SK-N-SH (cell line): ENCODE measurements around the gene PTTG1IP. TPM values are rescaled to one million over a fixed set of nuclear protein-coding genes. Genes with fewer than 3 reads are reported as not detected.

Experiments used
- CTCF ChIA-PET: fragments of 300-600, 350-600 bp; formaldehyde crosslinking; extraction: SDS; loops from one replicate; lab custom pipeline; 2021; lab: Yijun Ruan, JAX
- POLR2A ChIA-PET: fragments of 350-600 bp; sonication (Branson Sonifier 250); formaldehyde crosslinking; extraction: SDS; loops from one replicate; lab custom pipeline; 2020; ENCODE audit warnings: antibody characterized with exemption, inconsistent platforms; lab: Yijun Ruan, JAX
- DNase-seq: peaks from one replicate; pipeline ENCODE4 v3.0.0; 2012
- H2AFZ ChIP-seq: fragments of 200-600 bp; sonication (generic); 2 replicates; pipeline ENCODE4 v1.8.1; 2016; ENCODE audit warnings: antibody characterized with exemption, mild to moderate bottlenecking, low read depth
- H3F3A ChIP-seq: fragments of 200-600 bp; sonication (generic); replicated peaks from 2 replicates; pipeline ENCODE3; 2016; ENCODE audit warnings: antibody characterized with exemption, mild to moderate bottlenecking; ENCODE audit not compliant: insufficient read depth
- H3K27ac ChIP-seq, 2 experiments: fragments of 200-500 bp in 1 of 2; fragments of 200-600 bp in 1 of 2; sonication (Bioruptor generic) in 1 of 2; sonication (generic), shearing (Covaris generic) in 1 of 2; 2 replicates each; pipeline versions ENCODE4 v1.5.1 to v1.6.1; 2014 to 2016; ENCODE audit warnings: low read depth in 2 of 2, inconsistent platforms in 1 of 2, low read length in 1 of 2, mild to moderate bottlenecking in 1 of 2, mixed read lengths in 1 of 2
- H3K27me3 ChIP-seq: fragments of 200-600 bp; sonication (generic), shearing (Covaris generic); 2 replicates; pipeline ENCODE4 v1.6.1; 2016; ENCODE audit warnings: mixed run types; ENCODE audit not compliant: insufficient read depth
- H3K36me3 ChIP-seq, 2 experiments: fragments of 200-500 bp in 1 of 2; fragments of 200-600 bp in 1 of 2; sonication (Bioruptor generic) in 1 of 2; sonication (generic) in 1 of 2; replicated peaks in 1 of 2; 2 replicates each; pipeline versions ENCODE3 to v1.5.1; 2014 to 2016; ENCODE audit warnings: low read length in 1 of 2, mild to moderate bottlenecking in 1 of 2; ENCODE audit not compliant: insufficient read depth in 2 of 2, control insufficient read depth in 1 of 2
- H3K4me1 ChIP-seq, 2 experiments: fragments of 200-500 bp in 1 of 2; fragments of 200-600 bp in 1 of 2; sonication (Bioruptor generic) in 1 of 2; sonication (generic), shearing (Covaris generic) in 1 of 2; 2 replicates each; pipeline versions ENCODE4 v1.5.1 to v1.6.1; 2014 to 2016; ENCODE audit warnings: low read depth in 1 of 2, low read length in 1 of 2, mixed run types in 1 of 2; ENCODE audit not compliant: insufficient read depth in 2 of 2, control insufficient read depth in 1 of 2
- H3K4me2 ChIP-seq: fragments of 200-600 bp; sonication (generic), shearing (Covaris generic); 2 replicates; pipeline ENCODE4 v1.6.1; 2017; ENCODE audit warnings: mixed run types
- H3K4me3 ChIP-seq, 2 experiments: fragments of 200-500 bp in 1 of 2; fragments of 200-600 bp in 1 of 2; sonication (Bioruptor generic) in 1 of 2; sonication (generic), shearing (Covaris generic) in 1 of 2; 2 replicates each; pipeline versions ENCODE4 v1.5.1 to v1.8.1; 2014 to 2016; ENCODE audit warnings: low read depth in 2 of 2, inconsistent platforms in 1 of 2, low read length in 1 of 2, mild to moderate bottlenecking in 1 of 2, mixed read lengths in 1 of 2, moderate library complexity in 1 of 2
- H3K79me2 ChIP-seq: fragments of 200-600 bp; sonication (generic); 2 replicates; pipeline ENCODE4 v1.8.1; 2017; ENCODE audit warnings: mild to moderate bottlenecking; ENCODE audit not compliant: insufficient read depth
- H3K9ac ChIP-seq: fragments of 200-600 bp; sonication (generic); 2 replicates; pipeline ENCODE4 v1.6.1; 2017; ENCODE audit warnings: mixed run types
- H3K9me2 ChIP-seq: fragments of 200-600 bp; sonication (generic); 2 replicates; pipeline ENCODE4 v1.6.1; 2017; ENCODE audit warnings: mixed run types
- H3K9me3 ChIP-seq: fragments of 200-600 bp; sonication (generic); 2 replicates; pipeline ENCODE4 v1.6.1; 2017; ENCODE audit warnings: mixed run types, mild to moderate bottlenecking, moderate library complexity
- H4K20me1 ChIP-seq: fragments of 200-600 bp; sonication (generic); 2 replicates; pipeline ENCODE4 v1.6.1; 2017; ENCODE audit warnings: mild to moderate bottlenecking, mixed run types; ENCODE audit not compliant: insufficient read depth
- CHD2 ChIP-seq: fragments of 150-350 bp; IDR thresholded peaks from 2 replicates; pipeline ENCODE4 v1.6.1; 2018; ENCODE audit warnings: low read length; ENCODE audit not compliant: partially characterized antibody
- EP300 ChIP-seq, 2 experiments: IDR thresholded peaks; 2 replicates each; pipeline versions ENCODE4 v1.4.0 to v1.6.1; 2012; ENCODE audit warnings: borderline replicate concordance in 1 of 2, low read depth in 1 of 2, low read length in 1 of 2
- FOXJ3 ChIP-seq: sonication (generic); formaldehyde crosslinking; IDR thresholded peaks from 2 replicates; pipeline ENCODE4 v1.5.1; 2020; ENCODE audit warnings: mild to moderate bottlenecking, missing genetic modification reagents
- GABPA ChIP-seq: IDR thresholded peaks from 2 replicates; pipeline ENCODE4 v1.4.0; 2012; ENCODE audit warnings: low read depth, mild to moderate bottlenecking
- NFIC ChIP-seq: IDR thresholded peaks from 2 replicates; pipeline ENCODE4 v1.4.0; 2012; ENCODE audit warnings: borderline replicate concordance
- NRF1 ChIP-seq: IDR thresholded peaks from 2 replicates; pipeline ENCODE4 v1.6.1; 2012; ENCODE audit warnings: low read depth, mild to moderate bottlenecking, low read length
- RFX5 ChIP-seq: IDR thresholded peaks from 2 replicates; pipeline ENCODE4 v1.6.1; 2012; ENCODE audit warnings: mild to moderate bottlenecking, improper control_type of control experiment, low read length
- SMC3 ChIP-seq: IDR thresholded peaks from 2 replicates; pipeline ENCODE4 v1.6.1; 2012; ENCODE audit warnings: low read depth, low read length, improper control_type of control experiment
- TAF1 ChIP-seq: IDR thresholded peaks from 2 replicates; pipeline ENCODE4 v1.6.1; 2012; ENCODE audit warnings: low read depth, mild to moderate bottlenecking, low read length, moderate library complexity, borderline replicate concordance
- TCF12 ChIP-seq: IDR thresholded peaks from 2 replicates; pipeline ENCODE4 v1.4.0; 2012
- TEAD4 ChIP-seq: IDR thresholded peaks from 2 replicates; pipeline ENCODE4 v1.4.0; 2012; ENCODE audit warnings: mild to moderate bottlenecking, borderline replicate concordance; ENCODE audit not compliant: insufficient read depth
- YY1 ChIP-seq: IDR thresholded peaks from 2 replicates; pipeline ENCODE4 v1.4.0; 2012; ENCODE audit warnings: low read depth, mild to moderate bottlenecking
- WGBS: methylation state at CpG from one replicate; pipeline ENCODE4 v1.1.6; 2017; ENCODE audit warnings: low lambda C conversion rate; 5-methylcytosine and 5-hydroxymethylcytosine counted together
- polyA plus RNA-seq, 3 experiments: library from polyadenylated mRNA; depleted of rRNA; stranded (reverse); fragments of >200 nt; gene quantifications; 2 replicates each; pipeline ENCODE4 v1.2.3, GENCODE V29; 2012
- TF ChIP-seq, protein P1 (sequence below): IDR thresholded peaks from 2 replicates; pipeline ENCODE4; 2012
- TF ChIP-seq, protein P2 (sequence below): IDR thresholded peaks from 2 replicates; pipeline ENCODE4 v1.6.1; 2012; ENCODE audit warnings: mild to moderate bottlenecking, low read depth, low read length, moderate library complexity
- TF ChIP-seq, protein P3 (sequence below): fragments of 150-350 bp; IDR thresholded peaks from 2 replicates; pipeline ENCODE4 v1.6.1; 2017; ENCODE audit warnings: antibody characterized with exemption, low read length, low read depth, borderline replicate concordance
- TF ChIP-seq, protein P4 (sequence below): IDR thresholded peaks from 2 replicates; pipeline ENCODE4 v1.4.0; 2012; ENCODE audit warnings: low read depth

Gene PTTG1IP
- polyA plus RNA-seq, 1 of the 3 experiments (the other 2 are of a cell fraction): 171 TPM

DNA sequence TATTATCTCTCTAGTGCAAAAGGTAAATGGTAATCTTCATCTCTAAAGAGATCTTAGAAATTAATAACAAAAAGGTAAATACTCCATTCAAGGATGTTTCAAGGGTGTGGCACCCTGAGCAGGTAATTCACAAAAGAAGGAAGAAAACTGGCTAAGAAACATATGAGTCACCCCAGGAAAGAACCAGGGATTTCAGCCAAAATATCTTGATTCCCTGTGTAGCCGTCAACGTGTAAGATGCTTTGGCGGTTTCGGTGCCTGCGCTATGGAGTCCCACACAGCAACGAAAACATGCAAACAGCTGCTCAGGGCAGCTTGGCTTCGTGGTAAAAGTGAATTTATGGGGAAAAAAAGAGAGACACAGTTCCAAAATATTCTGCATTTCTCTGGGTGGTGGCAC is 43.5 kb upstream of the PTTG1IP start:
- no peak overlapping the region for H2AFZ ChIP-seq
- peaks cover 0 to under 1% of the 10 kb centered on the region in 2 experiments; a peak in 1 of 4 replicates for H3K4me1 ChIP-seq
- H3K79me2 ChIP-seq: no peaks in the 10 kb centered on the region
- no peak overlapping the region for H3K4me2 ChIP-seq
- H3K9ac ChIP-seq: no peak overlapping the region
- no peaks in the 10 kb centered on the region for H3K9me3 ChIP-seq
- CTCF ChIA-PET: interaction anchor here (1.1 to 1.2 kb wide), 3 partner anchors 16 to 221 kb away, joined by 3 to 4 read pairs (median 3); no protein-coding TSS in a partner anchor
- POLR2A ChIA-PET: no interaction called here
- H3K36me3 ChIP-seq: no peaks in the 10 kb centered on the region
- H3F3A ChIP-seq: no peaks in the 10 kb centered on the region
- DNase-seq: no peak
- H3K4me3 ChIP-seq: no peak overlapping the region
- H4K20me1 ChIP-seq: no peaks in the 10 kb centered on the region
- no peak overlapping the region for H3K27ac ChIP-seq
- TF ChIP-seq EP300 (IDR thresholded peaks at IDR 0.05; ENCODE audit: borderline replicate concordance in 1 of 2, low read depth in 1 of 2, low read length in 1 of 2) (no peak), TAF1 (no peak), NFIC (no peak), SMC3 (no peak), CHD2 (no peak), NRF1 (no peak), TEAD4 (no peak), GABPA (no peak), RFX5 (no peak), TCF12 (no peak), FOXJ3 (CRISPR knock-in tag) (no peak), YY1 (no peak)
- TF ChIP-seq, protein P1, sequence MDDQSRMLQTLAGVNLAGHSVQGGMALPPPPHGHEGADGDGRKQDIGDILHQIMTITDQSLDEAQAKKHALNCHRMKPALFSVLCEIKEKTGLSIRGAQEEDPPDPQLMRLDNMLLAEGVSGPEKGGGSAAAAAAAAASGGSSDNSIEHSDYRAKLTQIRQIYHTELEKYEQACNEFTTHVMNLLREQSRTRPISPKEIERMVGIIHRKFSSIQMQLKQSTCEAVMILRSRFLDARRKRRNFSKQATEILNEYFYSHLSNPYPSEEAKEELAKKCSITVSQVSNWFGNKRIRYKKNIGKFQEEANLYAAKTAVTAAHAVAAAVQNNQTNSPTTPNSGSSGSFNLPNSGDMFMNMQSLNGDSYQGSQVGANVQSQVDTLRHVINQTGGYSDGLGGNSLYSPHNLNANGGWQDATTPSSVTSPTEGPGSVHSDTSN: no peak
- TF ChIP-seq, protein P2, sequence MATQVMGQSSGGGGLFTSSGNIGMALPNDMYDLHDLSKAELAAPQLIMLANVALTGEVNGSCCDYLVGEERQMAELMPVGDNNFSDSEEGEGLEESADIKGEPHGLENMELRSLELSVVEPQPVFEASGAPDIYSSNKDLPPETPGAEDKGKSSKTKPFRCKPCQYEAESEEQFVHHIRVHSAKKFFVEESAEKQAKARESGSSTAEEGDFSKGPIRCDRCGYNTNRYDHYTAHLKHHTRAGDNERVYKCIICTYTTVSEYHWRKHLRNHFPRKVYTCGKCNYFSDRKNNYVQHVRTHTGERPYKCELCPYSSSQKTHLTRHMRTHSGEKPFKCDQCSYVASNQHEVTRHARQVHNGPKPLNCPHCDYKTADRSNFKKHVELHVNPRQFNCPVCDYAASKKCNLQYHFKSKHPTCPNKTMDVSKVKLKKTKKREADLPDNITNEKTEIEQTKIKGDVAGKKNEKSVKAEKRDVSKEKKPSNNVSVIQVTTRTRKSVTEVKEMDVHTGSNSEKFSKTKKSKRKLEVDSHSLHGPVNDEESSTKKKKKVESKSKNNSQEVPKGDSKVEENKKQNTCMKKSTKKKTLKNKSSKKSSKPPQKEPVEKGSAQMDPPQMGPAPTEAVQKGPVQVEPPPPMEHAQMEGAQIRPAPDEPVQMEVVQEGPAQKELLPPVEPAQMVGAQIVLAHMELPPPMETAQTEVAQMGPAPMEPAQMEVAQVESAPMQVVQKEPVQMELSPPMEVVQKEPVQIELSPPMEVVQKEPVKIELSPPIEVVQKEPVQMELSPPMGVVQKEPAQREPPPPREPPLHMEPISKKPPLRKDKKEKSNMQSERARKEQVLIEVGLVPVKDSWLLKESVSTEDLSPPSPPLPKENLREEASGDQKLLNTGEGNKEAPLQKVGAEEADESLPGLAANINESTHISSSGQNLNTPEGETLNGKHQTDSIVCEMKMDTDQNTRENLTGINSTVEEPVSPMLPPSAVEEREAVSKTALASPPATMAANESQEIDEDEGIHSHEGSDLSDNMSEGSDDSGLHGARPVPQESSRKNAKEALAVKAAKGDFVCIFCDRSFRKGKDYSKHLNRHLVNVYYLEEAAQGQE: no peak
- TF ChIP-seq, protein P3, sequence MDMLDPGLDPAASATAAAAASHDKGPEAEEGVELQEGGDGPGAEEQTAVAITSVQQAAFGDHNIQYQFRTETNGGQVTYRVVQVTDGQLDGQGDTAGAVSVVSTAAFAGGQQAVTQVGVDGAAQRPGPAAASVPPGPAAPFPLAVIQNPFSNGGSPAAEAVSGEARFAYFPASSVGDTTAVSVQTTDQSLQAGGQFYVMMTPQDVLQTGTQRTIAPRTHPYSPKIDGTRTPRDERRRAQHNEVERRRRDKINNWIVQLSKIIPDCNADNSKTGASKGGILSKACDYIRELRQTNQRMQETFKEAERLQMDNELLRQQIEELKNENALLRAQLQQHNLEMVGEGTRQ: no peak
- TF ChIP-seq, protein P4, sequence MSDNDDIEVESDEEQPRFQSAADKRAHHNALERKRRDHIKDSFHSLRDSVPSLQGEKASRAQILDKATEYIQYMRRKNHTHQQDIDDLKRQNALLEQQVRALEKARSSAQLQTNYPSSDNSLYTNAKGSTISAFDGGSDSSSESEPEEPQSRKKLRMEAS: no peak
- TF ChIP-seq, all 33 proteins: peak for 0
- H3K9me2 ChIP-seq: no peaks in the 10 kb centered on the region
- 88% methylated on average over 7 of the region's 7 CpGs for WGBS
- H3K27me3 ChIP-seq: peaks cover 10% of the 10 kb centered on the region; the same call in 1 of the 2 replicates
